ENCODE data around the gene PMF1.
A peak's percentile ranks its signal among the peaks of the same experiment; 100 is the strongest.

The PMF1 gene

GRCh38 chr1:156233426-156234127 is 20.8 kb downstream of the PMF1 start:
- FAIRE-seq, result no peak
- peak; percentile 42 for DNase-seq (ENCODE audit: low spot score)

- DNase-seq (ENCODE audit: low spot score), result no peak
- no peak for FAIRE-seq
These were observed 23.4 kb downstream of the PMF1 start for GRCh38 chr1:156236164-156236563.

GRCh38 chr1:156238248-156238647 is 25.4 kb downstream of the PMF1 start:
- DNase-seq (ENCODE audit: low spot score), result no peak
- FAIRE-seq, result no peak

GRCh38 chr1:156241311-156241811 is 28.6 kb downstream of the PMF1 start:
- no peak for FAIRE-seq

GRCh38 chr1:156241926-156242325 is 29.1 kb downstream of the PMF1 start, which contains the start of gene BGLAP:
TSS of gene BGLAP (plus strand) at chr1:156242184. CDS start at chr1:156242232, 48 bp downstream.
- DNase-seq (ENCODE audit: low spot score), result no peak
- no peak for FAIRE-seq

More at GRCh38 chr1:156241311-156241811, 28.6 kb downstream of the PMF1 start:
- DNase-seq (ENCODE audit: low spot score), result no peak

- DNase-seq (ENCODE audit: low spot score), result no peak
- no peak for FAIRE-seq
These were observed 29.9 kb downstream of the PMF1 start for GRCh38 chr1:156242738-156243137.

GRCh38 chr1:156244126-156244525 is 31.3 kb downstream of the PMF1 start:
- FAIRE-seq (no peak), DNase-seq (ENCODE audit: low spot score) (no peak)

GRCh38 chr1:156244712-156245111 is 31.9 kb downstream of the PMF1 start:
- DNase-seq (ENCODE audit: low spot score) (no peak), FAIRE-seq (no peak)

- DNase-seq (ENCODE audit: low spot score), result no peak
- no peak for FAIRE-seq
These were observed 32.8 kb downstream of the PMF1 start for GRCh38 chr1:156245451-156246232.

GRCh38 chr1:156246241-156246780 is 33.5 kb downstream of the PMF1 start:
- no peak for DNase-seq (ENCODE audit: low spot score)
- no peak for FAIRE-seq

GRCh38 chr1:156246781-156247459 is 34.1 kb downstream of the PMF1 start:
- FAIRE-seq (no peak), DNase-seq (ENCODE audit: low spot score) (no peak)

GRCh38 chr1:156247460-156248322 is 34.9 kb downstream of the PMF1 start, which contains the start of gene PAQR6:
TSS of gene PAQR6 (minus strand) at chr1:156248056. CDS start at chr1:156246731, 1,325 bp downstream.
- DNase-seq (ENCODE audit: low spot score), result no peak
- no peak for FAIRE-seq

- FAIRE-seq (no peak), DNase-seq (ENCODE audit: low spot score) (no peak)
These were observed 35.5 kb downstream of the PMF1 start for GRCh38 chr1:156248323-156248683.

GRCh38 chr1:156249593-156249992 is 36.8 kb downstream of the PMF1 start:
- no peak for FAIRE-seq
- no peak for DNase-seq (ENCODE audit: low spot score)

- FAIRE-seq, result no peak
- DNase-seq (ENCODE audit: low spot score), result no peak
These were observed 38.7 kb downstream of the PMF1 start for GRCh38 chr1:156251527-156251926.

GRCh38 chr1:156253634-156254033 is 40.8 kb downstream of the PMF1 start:
- DNase-seq (ENCODE audit: low spot score), result no peak
- no peak for FAIRE-seq

GRCh38 chr1:156257711-156258110 is 44.9 kb downstream of the PMF1 start:
- FAIRE-seq (no peak), DNase-seq (ENCODE audit: low spot score) (no peak)

- DNase-seq (ENCODE audit: low spot score), result no peak
- no peak for FAIRE-seq
These were observed 46.1 kb downstream of the PMF1 start for GRCh38 chr1:156258859-156259258.

GRCh38 chr1:156259805-156260204 is 47.0 kb downstream of the PMF1 start:
- no peak for FAIRE-seq
- DNase-seq (ENCODE audit: low spot score), result no peak

GRCh38 chr1:156260896-156261295 is 48.1 kb downstream of the PMF1 start:
- no peak for FAIRE-seq
- DNase-seq (ENCODE audit: low spot score), result no peak
